ENCODE results near the gene NDFIP2.

NDFIP2 gene

GRCh38 chr13:79512950-79513349, 32.0 kb downstream of the NDFIP2 start:
- no peak for DNase-seq (ENCODE audit: low read depth, low spot score)
- no peaks in the 10 kb centered on the region for H3K9me3 ChIP-seq (ENCODE audit: control insufficient read depth, insufficient read depth, low read length)
- H3K36me3 ChIP-seq (ENCODE audit: control insufficient read depth, insufficient read depth, low read length): no peaks in the 10 kb centered on the region
- H3K4me3 ChIP-seq (ENCODE audit: low read length): no peak overlapping the region
- no peaks in the 10 kb centered on the region for H3K27me3 ChIP-seq (ENCODE audit: control insufficient read depth, insufficient read depth, low read length)
- no peak overlapping the region for H3K27ac ChIP-seq (ENCODE audit: low read length)
- H3K4me1 ChIP-seq (ENCODE audit: control insufficient read depth, insufficient read depth, low read length): no peaks in the 10 kb centered on the region

GRCh38 chr13:79516595-79516994, 35.6 kb downstream of the NDFIP2 start:
- Histone ChIP-seq H3K27me3 (ENCODE audit: control insufficient read depth, insufficient read depth, low read length) (no peaks in the 10 kb centered on the region), H3K27ac (ENCODE audit: low read length) (no peak overlapping the region), H3K4me1 (ENCODE audit: control insufficient read depth, insufficient read depth, low read length) (no peaks in the 10 kb centered on the region), H3K36me3 (ENCODE audit: control insufficient read depth, insufficient read depth, low read length) (no peaks in the 10 kb centered on the region), H3K4me3 (ENCODE audit: low read length) (no peak overlapping the region), H3K9me3 (ENCODE audit: control insufficient read depth, insufficient read depth, low read length) (no peaks in the 10 kb centered on the region)
- no peak for DNase-seq (ENCODE audit: low read depth, low spot score)

- no peaks in the 10 kb centered on the region for H3K27me3 ChIP-seq (ENCODE audit: control insufficient read depth, insufficient read depth, low read length)
- no peaks in the 10 kb centered on the region for H3K9me3 ChIP-seq (ENCODE audit: control insufficient read depth, insufficient read depth, low read length)
- no peaks in the 10 kb centered on the region for H3K4me1 ChIP-seq (ENCODE audit: control insufficient read depth, insufficient read depth, low read length)
- no CpG with 5 or more reads among the region's 3 CpGs for WGBS (ENCODE audit: insufficient coverage, insufficient read length)
- H3K27ac ChIP-seq (ENCODE audit: low read length): no peak overlapping the region
- H3K4me3 ChIP-seq (ENCODE audit: low read length): no peak overlapping the region
- H3K36me3 ChIP-seq (ENCODE audit: control insufficient read depth, insufficient read depth, low read length): no peaks in the 10 kb centered on the region
- no peak for DNase-seq (ENCODE audit: low read depth, low spot score)
Measured at GRCh38 chr13:79519255-79519654, 38.3 kb downstream of the NDFIP2 start.

- no peaks in the 10 kb centered on the region for H3K27me3 ChIP-seq (ENCODE audit: control insufficient read depth, insufficient read depth, low read length)
- no peaks in the 10 kb centered on the region for H3K9me3 ChIP-seq (ENCODE audit: control insufficient read depth, insufficient read depth, low read length)
- H3K4me3 ChIP-seq (ENCODE audit: low read length): no peak overlapping the region
- no peak overlapping the region for H3K27ac ChIP-seq (ENCODE audit: low read length)
- no peaks in the 10 kb centered on the region for H3K36me3 ChIP-seq (ENCODE audit: control insufficient read depth, insufficient read depth, low read length)
- DNase-seq (ENCODE audit: low read depth, low spot score): no peak
- H3K4me1 ChIP-seq (ENCODE audit: control insufficient read depth, insufficient read depth, low read length): no peaks in the 10 kb centered on the region
Measured at GRCh38 chr13:79522583-79522982, 41.6 kb downstream of the NDFIP2 start.

GRCh38 chr13:79525064-79525857, 44.3 kb downstream of the NDFIP2 start:
- DNase-seq (ENCODE audit: low read depth, low spot score): no peak

GRCh38 chr13:79527698-79528097, 46.7 kb downstream of the NDFIP2 start:
- no peaks in the 10 kb centered on the region for H3K27me3 ChIP-seq (ENCODE audit: control insufficient read depth, insufficient read depth, low read length)
- H3K4me1 ChIP-seq (ENCODE audit: control insufficient read depth, insufficient read depth, low read length): no peaks in the 10 kb centered on the region
- H3K36me3 ChIP-seq (ENCODE audit: control insufficient read depth, insufficient read depth, low read length): no peaks in the 10 kb centered on the region
- no peak for DNase-seq (ENCODE audit: low read depth, low spot score)
- no CpG with 5 or more reads among the region's 5 CpGs for WGBS (ENCODE audit: insufficient coverage, insufficient read length)
- H3K9me3 ChIP-seq (ENCODE audit: control insufficient read depth, insufficient read depth, low read length): no peaks in the 10 kb centered on the region
- no peak overlapping the region for H3K27ac ChIP-seq (ENCODE audit: low read length)
- H3K4me3 ChIP-seq (ENCODE audit: low read length): no peak overlapping the region

More at GRCh38 chr13:79525064-79525857, 44.3 kb downstream of the NDFIP2 start:
- Histone ChIP-seq H3K27ac (ENCODE audit: low read length) (no peak overlapping the region), H3K36me3 (ENCODE audit: control insufficient read depth, insufficient read depth, low read length) (no peaks in the 10 kb centered on the region), H3K4me3 (ENCODE audit: low read length) (no peak overlapping the region), H3K9me3 (ENCODE audit: control insufficient read depth, insufficient read depth, low read length) (no peaks in the 10 kb centered on the region), H3K4me1 (ENCODE audit: control insufficient read depth, insufficient read depth, low read length) (no peaks in the 10 kb centered on the region), H3K27me3 (ENCODE audit: control insufficient read depth, insufficient read depth, low read length) (no peaks in the 10 kb centered on the region)
- no CpG with 5 or more reads among the region's 8 CpGs for WGBS (ENCODE audit: insufficient coverage, insufficient read length)

GRCh38 chr13:79528356-79528755, 47.4 kb downstream of the NDFIP2 start:
- no peaks in the 10 kb centered on the region for H3K4me1 ChIP-seq (ENCODE audit: control insufficient read depth, insufficient read depth, low read length)
- no peaks in the 10 kb centered on the region for H3K27me3 ChIP-seq (ENCODE audit: control insufficient read depth, insufficient read depth, low read length)
- no peaks in the 10 kb centered on the region for H3K9me3 ChIP-seq (ENCODE audit: control insufficient read depth, insufficient read depth, low read length)
- DNase-seq (ENCODE audit: low read depth, low spot score): no peak
- no peak overlapping the region for H3K4me3 ChIP-seq (ENCODE audit: low read length)
- no peaks in the 10 kb centered on the region for H3K36me3 ChIP-seq (ENCODE audit: control insufficient read depth, insufficient read depth, low read length)
- no peak overlapping the region for H3K27ac ChIP-seq (ENCODE audit: low read length)
- WGBS (ENCODE audit: insufficient coverage, insufficient read length): no CpG with 5 or more reads among the region's 4 CpGs

GRCh38 chr13:79528759-79529191, 47.8 kb downstream of the NDFIP2 start:
- Histone ChIP-seq H3K4me1 (ENCODE audit: control insufficient read depth, insufficient read depth, low read length) (no peaks in the 10 kb centered on the region), H3K27ac (ENCODE audit: low read length) (no peak overlapping the region), H3K4me3 (ENCODE audit: low read length) (no peak overlapping the region), H3K9me3 (ENCODE audit: control insufficient read depth, insufficient read depth, low read length) (no peaks in the 10 kb centered on the region), H3K27me3 (ENCODE audit: control insufficient read depth, insufficient read depth, low read length) (no peaks in the 10 kb centered on the region), H3K36me3 (ENCODE audit: control insufficient read depth, insufficient read depth, low read length) (no peaks in the 10 kb centered on the region)
- WGBS (ENCODE audit: insufficient coverage, insufficient read length): no CpG with 5 or more reads among the region's 2 CpGs
- no peak for DNase-seq (ENCODE audit: low read depth, low spot score)

- H3K4me3 ChIP-seq (ENCODE audit: low read length): no peak overlapping the region
- no CpG with 5 or more reads among the region's 4 CpGs for WGBS (ENCODE audit: insufficient coverage, insufficient read length)
- H3K9me3 ChIP-seq (ENCODE audit: control insufficient read depth, insufficient read depth, low read length): no peaks in the 10 kb centered on the region
- no peak overlapping the region for H3K27ac ChIP-seq (ENCODE audit: low read length)
- no peaks in the 10 kb centered on the region for H3K27me3 ChIP-seq (ENCODE audit: control insufficient read depth, insufficient read depth, low read length)
- DNase-seq (ENCODE audit: low read depth, low spot score): no peak
- H3K4me1 ChIP-seq (ENCODE audit: control insufficient read depth, insufficient read depth, low read length): no peaks in the 10 kb centered on the region
- no peaks in the 10 kb centered on the region for H3K36me3 ChIP-seq (ENCODE audit: control insufficient read depth, insufficient read depth, low read length)
Measured at GRCh38 chr13:79529817-79530216, 48.9 kb downstream of the NDFIP2 start.

GRCh38 chr13:79530270-79530669, 49.3 kb downstream of the NDFIP2 start:
- no CpG with 5 or more reads among the region's 2 CpGs for WGBS (ENCODE audit: insufficient coverage, insufficient read length)
- H3K9me3 ChIP-seq (ENCODE audit: control insufficient read depth, insufficient read depth, low read length): no peaks in the 10 kb centered on the region
- no peaks in the 10 kb centered on the region for H3K4me1 ChIP-seq (ENCODE audit: control insufficient read depth, insufficient read depth, low read length)
- no peak overlapping the region for H3K27ac ChIP-seq (ENCODE audit: low read length)
- H3K36me3 ChIP-seq (ENCODE audit: control insufficient read depth, insufficient read depth, low read length): no peaks in the 10 kb centered on the region
- H3K4me3 ChIP-seq (ENCODE audit: low read length): no peak overlapping the region
- DNase-seq (ENCODE audit: low read depth, low spot score): no peak
- H3K27me3 ChIP-seq (ENCODE audit: control insufficient read depth, insufficient read depth, low read length): no peaks in the 10 kb centered on the region

GRCh38 chr13:79531542-79532254, 50.7 kb downstream of the NDFIP2 start:
- H3K27ac ChIP-seq (ENCODE audit: low read length): no peak overlapping the region
- H3K9me3 ChIP-seq (ENCODE audit: control insufficient read depth, insufficient read depth, low read length): no peaks in the 10 kb centered on the region
- DNase-seq (ENCODE audit: low read depth, low spot score): no peak
- H3K27me3 ChIP-seq (ENCODE audit: control insufficient read depth, insufficient read depth, low read length): no peaks in the 10 kb centered on the region
- no CpG with 5 or more reads among the region's 7 CpGs for WGBS (ENCODE audit: insufficient coverage, insufficient read length)
- H3K4me1 ChIP-seq (ENCODE audit: control insufficient read depth, insufficient read depth, low read length): no peaks in the 10 kb centered on the region
- H3K36me3 ChIP-seq (ENCODE audit: control insufficient read depth, insufficient read depth, low read length): no peaks in the 10 kb centered on the region
- H3K4me3 ChIP-seq (ENCODE audit: low read length): no peak overlapping the region
